Left lung (tissue), 10 donors: ENCODE data around the gene SERPINA9. TPM values are rescaled to one million over a fixed set of nuclear protein-coding genes. Genes with fewer than 3 reads are reported as not detected.

Experiments
- ATAC-seq: fragments of 200-7000 bp; cut with Tn5 transposase; one replicate; pipeline ENCODE4 v1.9.1; 2020; ENCODE audit warnings: moderate library complexity
- DNase-seq, 4 donors: peaks; one replicate each; pipeline ENCODE4 v3.0.0-alpha.2; 2013 to 2020
- H3K27ac ChIP-seq, 2 donors: fragments of 200-600 bp; sonication (generic) in 1 of 2; one replicate each; pipeline versions ENCODE4 v1.5.0 to v1.8.0; 2020 to 2021
- H3K27me3 ChIP-seq, 2 donors: fragments of 200-600 bp; sonication (generic) in 1 of 2; one replicate each; pipeline versions ENCODE4 v1.5.0 to v1.8.0; 2020 to 2021
- H3K36me3 ChIP-seq, 2 donors: fragments of 200-600 bp; sonication (generic) in 1 of 2; one replicate each; pipeline versions ENCODE4 v1.5.0 to v1.8.0; 2020 to 2021
- H3K4me1 ChIP-seq, 2 donors: fragments of 200-600 bp; one replicate each; pipeline ENCODE4 v1.8.0; 2021
- H3K4me3 ChIP-seq, 2 donors: fragments of 200-600 bp; sonication (generic) in 1 of 2; one replicate each; pipeline versions ENCODE4 v1.5.0 to v1.8.0; 2020 to 2021; ENCODE audit warnings: mild to moderate bottlenecking in 1 of 2
- H3K9me3 ChIP-seq, 2 donors: fragments of 200-600 bp; sonication (generic) in 1 of 2; one replicate each; pipeline versions ENCODE4 v1.5.0 to v1.8.0; 2020 to 2021
- intact Hi-C, 2 donors: fragments of 100-400 bp; cut with DNase I; formaldehyde crosslinking; loops; one replicate each; pipeline versions ENCODE4 v1.11.2 to v1.14.2; 2022
- polyA plus RNA-seq, 6 donors: library from polyadenylated mRNA; unstranded; fragments of 120-200 nt; gene quantifications; one replicate each; pipeline ENCODE4 v1.2.1, GENCODE V29; 2013; ENCODE audit not compliant: insufficient read length in 6 of 6
- total RNA-seq, 2 donors: library from RNA; stranded (reverse); fragmentation: NEBNext Ultra II Directional; extraction: Animal tissue kit (Norgen Biotek cat#: 25700); gene quantifications; one replicate each; pipeline ENCODE4 v1.2.1, GENCODE V29; 2021
- TF ChIP-seq, protein P1 (sequence below), 2 donors: fragments of 200-600 bp; sonication (generic) in 1 of 2; IDR thresholded peaks; one replicate each; pipeline versions ENCODE4 v1.5.0 to v1.8.0; 2021; ENCODE audit warnings: antibody characterized with exemption in 2 of 2
- donor health status: DM: no; HTN: yes; CAD: no.
- donor health status: DM: no; HTN: no; CAD: no.

Gene SERPINA9
- total and polyA plus RNA-seq, 8 donors, result not detected

DNA sequence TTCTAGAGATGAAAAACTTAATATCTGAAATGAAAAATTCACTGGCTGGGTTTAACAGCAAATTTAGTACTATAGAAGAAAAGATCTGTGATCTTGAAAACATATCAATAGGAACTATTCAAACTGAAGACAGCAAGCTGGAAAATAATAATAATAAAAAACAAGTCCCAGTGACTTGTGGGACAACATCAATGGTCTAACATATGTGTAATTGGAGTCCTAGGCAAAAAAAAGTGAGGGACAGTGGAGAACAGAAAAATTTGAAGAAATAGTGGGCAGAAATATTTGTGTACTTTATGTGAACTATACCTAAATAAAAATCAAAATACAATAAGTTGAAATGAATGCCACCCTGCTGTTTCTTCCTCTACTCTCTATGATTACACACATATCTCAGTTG lies 2.4 kb upstream of the SERPINA9 start:
- Histone ChIP-seq H3K36me3 (no peaks in the 10 kb centered on the region), H3K27me3 (no peaks in the 10 kb centered on the region), H3K9me3 (peaks cover 0 to 15% of the 10 kb centered on the region in 2 donors), H3K27ac (no peak overlapping the region), H3K4me3 (no peak overlapping the region), H3K4me1 (no peaks in the 10 kb centered on the region)
- no peak for DNase-seq
- ATAC-seq, result no peak
- intact Hi-C loops, result no loop called here
- TF ChIP-seq, protein P1, sequence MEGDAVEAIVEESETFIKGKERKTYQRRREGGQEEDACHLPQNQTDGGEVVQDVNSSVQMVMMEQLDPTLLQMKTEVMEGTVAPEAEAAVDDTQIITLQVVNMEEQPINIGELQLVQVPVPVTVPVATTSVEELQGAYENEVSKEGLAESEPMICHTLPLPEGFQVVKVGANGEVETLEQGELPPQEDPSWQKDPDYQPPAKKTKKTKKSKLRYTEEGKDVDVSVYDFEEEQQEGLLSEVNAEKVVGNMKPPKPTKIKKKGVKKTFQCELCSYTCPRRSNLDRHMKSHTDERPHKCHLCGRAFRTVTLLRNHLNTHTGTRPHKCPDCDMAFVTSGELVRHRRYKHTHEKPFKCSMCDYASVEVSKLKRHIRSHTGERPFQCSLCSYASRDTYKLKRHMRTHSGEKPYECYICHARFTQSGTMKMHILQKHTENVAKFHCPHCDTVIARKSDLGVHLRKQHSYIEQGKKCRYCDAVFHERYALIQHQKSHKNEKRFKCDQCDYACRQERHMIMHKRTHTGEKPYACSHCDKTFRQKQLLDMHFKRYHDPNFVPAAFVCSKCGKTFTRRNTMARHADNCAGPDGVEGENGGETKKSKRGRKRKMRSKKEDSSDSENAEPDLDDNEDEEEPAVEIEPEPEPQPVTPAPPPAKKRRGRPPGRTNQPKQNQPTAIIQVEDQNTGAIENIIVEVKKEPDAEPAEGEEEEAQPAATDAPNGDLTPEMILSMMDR (IDR thresholded peaks at IDR 0.05), result no peak

DNA sequence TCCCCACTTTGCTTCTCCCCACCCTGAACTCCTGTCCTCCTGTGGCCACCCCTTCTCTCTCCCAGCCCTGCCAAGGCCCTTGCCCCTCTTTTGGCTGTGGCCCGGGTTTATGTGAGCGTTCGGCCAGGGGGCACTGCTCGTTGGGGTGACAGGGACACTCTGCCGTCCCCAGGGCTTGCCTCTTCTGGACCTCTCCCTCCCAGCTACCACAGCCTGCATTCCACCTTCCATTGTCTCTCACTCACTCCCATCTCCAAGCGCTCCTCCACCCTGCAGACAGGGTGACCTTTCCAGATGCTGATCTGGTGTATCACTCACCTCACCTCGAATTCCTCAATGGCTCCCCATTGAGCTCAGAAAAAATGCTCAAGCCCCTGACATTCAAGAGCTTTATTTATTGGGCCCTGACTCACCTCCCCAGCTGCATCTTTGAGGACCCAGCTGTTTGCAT lies 1.4 kb downstream of the SERPINA9 start:
- intact Hi-C loops, result no loop called here
- no peak overlapping the region for H3K27ac ChIP-seq

DNA sequence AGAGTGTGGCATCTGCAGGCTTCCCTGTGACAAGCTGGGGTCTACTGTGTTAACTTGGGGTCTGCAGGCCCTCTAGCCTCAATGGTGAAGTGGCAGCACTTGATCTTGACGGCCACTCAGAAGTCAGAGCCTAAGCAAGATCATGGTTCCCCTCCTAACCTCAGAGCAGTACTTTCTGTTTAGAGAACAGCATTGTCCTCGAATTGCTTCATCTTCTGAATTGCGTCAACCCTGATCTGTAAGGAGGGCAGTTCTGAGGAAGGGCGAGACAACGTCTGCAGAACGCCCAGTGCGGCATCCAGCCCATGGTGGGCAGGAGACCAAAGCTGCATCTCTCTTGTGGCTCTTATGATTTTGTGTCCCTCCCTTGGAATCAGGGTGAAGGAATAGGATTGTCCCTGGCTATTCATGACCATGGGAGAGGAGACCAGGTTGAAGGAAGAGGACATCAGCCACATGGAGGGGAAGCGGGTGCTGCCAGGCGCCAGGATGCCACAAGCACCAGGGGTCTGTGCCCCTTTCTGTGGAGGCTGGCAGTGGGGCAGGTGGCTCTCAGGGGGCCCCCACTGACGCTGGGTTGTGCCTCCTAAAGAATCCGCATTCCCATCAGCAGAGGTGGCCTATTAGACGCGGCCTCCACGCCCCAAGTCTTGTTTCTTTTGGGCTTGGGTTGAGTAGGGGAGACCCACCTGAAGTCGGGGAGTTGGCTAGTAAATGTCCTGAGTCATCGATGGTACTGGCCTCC lies 2.2 kb downstream of the SERPINA9 start:
- Histone ChIP-seq H3K9me3 (peaks cover 0 to 7% of the 10 kb centered on the region in 2 donors), H3K36me3 (no peaks in the 10 kb centered on the region), H3K27me3 (peaks cover 0 to 4% of the 10 kb centered on the region in 2 donors), H3K4me1 (no peaks in the 10 kb centered on the region), H3K4me3 (no peak overlapping the region), H3K27ac (no peak overlapping the region)
- peak; percentile 31 for ATAC-seq
- intact Hi-C loops, result no loop called here
- no peak for DNase-seq
- TF ChIP-seq, protein P1 (IDR thresholded peaks at IDR 0.05), result no peak

More for the DNA sequence above, 1.4 kb downstream of the SERPINA9 start:
- TF ChIP-seq, protein P1 (IDR thresholded peaks at IDR 0.05), result no peak
- Histone ChIP-seq H3K4me1 (no peaks in the 10 kb centered on the region), H3K27me3 (peaks cover 0 to 4% of the 10 kb centered on the region in 2 donors), H3K9me3 (peaks cover 0 to 14% of the 10 kb centered on the region in 2 donors), H3K36me3 (no peaks in the 10 kb centered on the region), H3K4me3 (no peak overlapping the region)
- ATAC-seq (no peak), DNase-seq (no peak)

DNA sequence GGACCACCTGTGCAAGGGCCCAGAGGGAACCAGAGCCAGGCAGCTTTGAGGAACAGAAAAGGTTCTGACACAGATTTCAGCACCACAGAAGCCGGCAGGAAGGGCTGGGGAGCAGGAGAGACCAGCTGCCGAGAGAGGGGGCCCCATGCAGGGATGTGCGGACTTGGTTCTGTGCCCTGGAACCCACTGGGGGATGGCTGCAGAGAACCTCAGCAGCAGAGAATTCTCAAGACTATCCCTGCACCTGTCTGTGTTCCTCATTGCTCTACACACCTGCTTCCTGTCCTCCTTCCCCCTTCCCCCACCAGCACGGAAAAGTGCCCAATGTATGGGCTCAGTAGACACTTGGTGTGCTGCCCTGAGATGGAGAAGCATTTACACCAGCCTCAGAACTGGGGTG lies 3.2 kb downstream of the SERPINA9 start:
- DNase-seq (no peak), ATAC-seq (no peak)
- Histone ChIP-seq H3K4me3 (no peak overlapping the region), H3K27ac (no peak overlapping the region), H3K9me3 (no peaks in the 10 kb centered on the region), H3K36me3 (no peaks in the 10 kb centered on the region), H3K27me3 (peaks cover 0 to 4% of the 10 kb centered on the region in 2 donors), H3K4me1 (no peaks in the 10 kb centered on the region)
- intact Hi-C loops, result no loop called here
- TF ChIP-seq, protein P1 (IDR thresholded peaks at IDR 0.05), result no peak

DNA sequence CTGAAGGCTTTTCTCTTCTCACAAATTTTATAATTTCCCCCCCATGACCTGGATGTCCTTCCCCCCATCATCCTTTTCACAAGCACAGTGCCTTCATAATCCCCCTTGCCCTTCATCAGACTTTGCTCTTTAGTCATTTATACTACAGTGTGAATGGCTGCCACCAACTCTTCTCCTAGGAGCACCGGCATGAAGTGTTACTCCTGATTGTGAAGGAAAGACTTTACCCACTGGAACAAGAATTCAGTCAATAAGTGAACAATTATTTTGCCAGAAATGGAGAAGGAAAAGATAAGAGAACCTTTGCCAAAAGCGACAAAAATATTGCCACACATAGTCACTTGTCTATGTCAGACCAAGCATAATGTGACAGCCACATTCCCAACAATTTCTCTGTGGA lies 5.0 kb downstream of the SERPINA9 start:
- Histone ChIP-seq H3K27ac (no peak overlapping the region), H3K4me3 (no peak overlapping the region), H3K36me3 (no peaks in the 10 kb centered on the region), H3K27me3 (peaks cover 0 to 4% of the 10 kb centered on the region in 2 donors), H3K4me1 (no peaks in the 10 kb centered on the region), H3K9me3 (no peaks in the 10 kb centered on the region)
- TF ChIP-seq, protein P1 (IDR thresholded peaks at IDR 0.05), result no peak
- ATAC-seq (no peak), DNase-seq (no peak)
- intact Hi-C loops, result no loop called here
